GM12878 (cell line): ENCODE results near the gene TIMM9. TPM values are rescaled to one million over a fixed set of nuclear protein-coding genes. Genes with fewer than 3 reads are reported as not detected.

ENCODE experiments used
- BMI1 ChIP-seq: fragments of 450-650 bp; IDR thresholded peaks from 2 replicates; pipeline ENCODE4 v1.6.1; 2016; ENCODE audit warnings: mild to moderate bottlenecking, moderate library complexity, borderline replicate concordance
- CHD2 ChIP-seq: IDR thresholded peaks from 2 replicates; pipeline ENCODE4 v1.6.1; 2011; ENCODE audit warnings: low read depth, low read length, improper control_type of control experiment, borderline replicate concordance
- EP300 ChIP-seq, 2 experiments: fragments of 150-350 bp in 1 of 2; IDR thresholded peaks; 2 replicates each; pipeline ENCODE4 v1.6.1; 2011 to 2012; ENCODE audit warnings: low read depth in 2 of 2, low read length in 2 of 2, borderline replicate concordance in 1 of 2, improper control_type of control experiment in 1 of 2, inconsistent platforms in 1 of 2; ENCODE audit not compliant: control insufficient read depth in 1 of 2
- HCFC1 ChIP-seq: fragments of 150-350 bp; IDR thresholded peaks from 2 replicates; pipeline ENCODE4 v1.6.1; 2014; ENCODE audit warnings: low read length
- IKZF1 ChIP-seq: fragments of 450-650 bp; conservative IDR thresholded peaks from 2 replicates; pipeline ENCODE4 v1.6.1; 2017; ENCODE audit warnings: antibody characterized with exemption, mild to moderate bottlenecking
- MEF2A ChIP-seq: IDR thresholded peaks from 2 replicates; pipeline ENCODE4 v1.6.1; 2011; ENCODE audit warnings: low read depth, mild to moderate bottlenecking, low read length, moderate library complexity; ENCODE audit not compliant: insufficient read depth
- NFIC ChIP-seq: IDR thresholded peaks from 2 replicates; pipeline ENCODE4 v1.6.1; 2012; ENCODE audit warnings: low read depth, mild to moderate bottlenecking, inconsistent platforms, low read length, moderate library complexity
- NFYB ChIP-seq: IDR thresholded peaks from 2 replicates; pipeline ENCODE4 v1.6.1; 2011; ENCODE audit warnings: low read depth, mild to moderate bottlenecking, low read length, improper control_type of control experiment, moderate library complexity; ENCODE audit not compliant: insufficient read depth
- SIN3A ChIP-seq: IDR thresholded peaks from 2 replicates; pipeline ENCODE4 v1.6.1; 2012; ENCODE audit warnings: low read depth, low read length, improper control_type of control experiment
- SP1 ChIP-seq: IDR thresholded peaks from one replicate; pipeline ENCODE4 v1.6.1; 2011; ENCODE audit warnings: low read depth, low read length
- TAF1 ChIP-seq: IDR thresholded peaks from 2 replicates; pipeline ENCODE4 v1.6.1; 2011; ENCODE audit warnings: mild to moderate bottlenecking, low read depth, low read length, borderline replicate concordance
- USF2 ChIP-seq: IDR thresholded peaks from 2 replicates; pipeline ENCODE4 v1.6.1; 2011; ENCODE audit warnings: low read depth, low read length, improper control_type of control experiment, borderline replicate concordance
- ZNF384 ChIP-seq: IDR thresholded peaks from 2 replicates; pipeline ENCODE4 v1.6.1; 2012; ENCODE audit warnings: low read depth, mild to moderate bottlenecking, low read length, improper control_type of control experiment, borderline replicate concordance
- polyA plus RNA-seq, 11 experiments: library from polyadenylated mRNA; depleted of rRNA in 4 of 11; unstranded in 6 of 11; stranded (reverse) in 5 of 11; fragments of >200 nt; fragmentation: Nextera tagmentation in 4 of 11; fragmentation: Illumina TruSeq in 1 of 11; extraction: Ambion mirVana in 4 of 11; extraction: Trizol in 1 of 11; gene quantifications; 1 replicate in 1 of 11; 2 replicates in 10 of 11; pipeline versions ENCODE4 v1.2.1 to v1.2.3, GENCODE V29; 2011 to 2016; ENCODE audit warnings: inconsistent platforms in 2 of 11, missing spikeins in 2 of 11, low read depth in 1 of 11
- total RNA-seq, 4 experiments: library from RNA; depleted of rRNA in 3 of 4; stranded (reverse); fragments of >200 nt in 3 of 4; fragmentation: Illumina TruSeq in 1 of 4; extraction: Trizol in 1 of 4; gene quantifications; 2 replicates each; pipeline versions ENCODE4 v1.2.1 to v1.2.3, GENCODE V29; 2013 to 2021
- TF ChIP-seq, protein P1 (sequence below): IDR thresholded peaks from 2 replicates; pipeline ENCODE4 v1.6.1; 2012; ENCODE audit warnings: improper control_type of control experiment, low read depth, low read length; ENCODE audit not compliant: insufficient replicate concordance
- TF ChIP-seq, protein P2 (sequence below): IDR thresholded peaks from 2 replicates; pipeline ENCODE4 v1.6.1; 2011; ENCODE audit warnings: borderline replicate concordance, low read depth, mild to moderate bottlenecking, moderate library complexity, mixed read lengths, low read length; ENCODE audit not compliant: insufficient read depth; ENCODE audit errors: extremely low read length

TIMM9 gene
- total and polyA plus RNA-seq, 10 of the 15 experiments (the other 5 are each of a cell fraction or from before 2014, with no cell fraction given) = 36.6 to 116 (median 62.0) TPM

DNA sequence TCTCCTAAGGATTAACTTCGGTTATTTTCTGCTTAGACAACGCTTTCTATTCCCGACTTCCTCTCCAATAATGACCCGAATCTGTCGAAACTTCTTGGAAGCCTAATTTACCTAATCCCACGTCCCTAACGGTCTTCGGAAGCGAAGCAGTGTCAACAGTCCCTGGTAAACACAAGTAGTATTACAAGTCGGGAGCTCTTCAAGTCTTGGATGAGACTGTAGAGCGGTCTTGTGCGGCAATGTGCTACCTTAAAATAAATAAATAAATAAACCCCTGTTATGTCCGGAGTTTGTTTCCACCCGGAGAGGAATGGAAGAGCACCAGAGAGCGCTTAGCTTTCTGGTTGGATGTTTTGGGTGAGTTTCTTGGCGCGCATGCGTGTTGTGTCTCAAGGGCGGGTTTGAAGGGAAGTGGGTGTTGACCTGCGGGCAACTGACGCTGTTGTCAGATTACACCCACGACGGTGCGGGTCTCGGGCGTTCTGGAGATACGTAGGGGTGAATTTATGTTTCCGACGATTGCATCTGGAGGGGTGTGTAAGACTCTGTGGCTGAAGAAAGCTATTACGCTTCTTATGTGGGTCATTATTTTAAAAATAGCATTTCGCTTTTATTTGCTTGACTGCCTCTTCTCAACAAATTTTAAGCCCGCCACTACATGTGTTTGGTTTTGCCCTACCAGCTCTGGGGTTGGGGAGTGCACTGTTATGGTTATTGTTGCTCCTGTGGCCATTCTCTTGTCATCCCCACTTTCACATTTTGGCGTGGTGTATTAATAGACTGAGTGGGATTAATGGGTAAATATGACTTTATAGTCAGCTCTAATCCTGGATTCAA is at the start of gene TIMM9, which contains the start of gene KIAA0586 (continued):
- TF ChIP-seq, protein P1, sequence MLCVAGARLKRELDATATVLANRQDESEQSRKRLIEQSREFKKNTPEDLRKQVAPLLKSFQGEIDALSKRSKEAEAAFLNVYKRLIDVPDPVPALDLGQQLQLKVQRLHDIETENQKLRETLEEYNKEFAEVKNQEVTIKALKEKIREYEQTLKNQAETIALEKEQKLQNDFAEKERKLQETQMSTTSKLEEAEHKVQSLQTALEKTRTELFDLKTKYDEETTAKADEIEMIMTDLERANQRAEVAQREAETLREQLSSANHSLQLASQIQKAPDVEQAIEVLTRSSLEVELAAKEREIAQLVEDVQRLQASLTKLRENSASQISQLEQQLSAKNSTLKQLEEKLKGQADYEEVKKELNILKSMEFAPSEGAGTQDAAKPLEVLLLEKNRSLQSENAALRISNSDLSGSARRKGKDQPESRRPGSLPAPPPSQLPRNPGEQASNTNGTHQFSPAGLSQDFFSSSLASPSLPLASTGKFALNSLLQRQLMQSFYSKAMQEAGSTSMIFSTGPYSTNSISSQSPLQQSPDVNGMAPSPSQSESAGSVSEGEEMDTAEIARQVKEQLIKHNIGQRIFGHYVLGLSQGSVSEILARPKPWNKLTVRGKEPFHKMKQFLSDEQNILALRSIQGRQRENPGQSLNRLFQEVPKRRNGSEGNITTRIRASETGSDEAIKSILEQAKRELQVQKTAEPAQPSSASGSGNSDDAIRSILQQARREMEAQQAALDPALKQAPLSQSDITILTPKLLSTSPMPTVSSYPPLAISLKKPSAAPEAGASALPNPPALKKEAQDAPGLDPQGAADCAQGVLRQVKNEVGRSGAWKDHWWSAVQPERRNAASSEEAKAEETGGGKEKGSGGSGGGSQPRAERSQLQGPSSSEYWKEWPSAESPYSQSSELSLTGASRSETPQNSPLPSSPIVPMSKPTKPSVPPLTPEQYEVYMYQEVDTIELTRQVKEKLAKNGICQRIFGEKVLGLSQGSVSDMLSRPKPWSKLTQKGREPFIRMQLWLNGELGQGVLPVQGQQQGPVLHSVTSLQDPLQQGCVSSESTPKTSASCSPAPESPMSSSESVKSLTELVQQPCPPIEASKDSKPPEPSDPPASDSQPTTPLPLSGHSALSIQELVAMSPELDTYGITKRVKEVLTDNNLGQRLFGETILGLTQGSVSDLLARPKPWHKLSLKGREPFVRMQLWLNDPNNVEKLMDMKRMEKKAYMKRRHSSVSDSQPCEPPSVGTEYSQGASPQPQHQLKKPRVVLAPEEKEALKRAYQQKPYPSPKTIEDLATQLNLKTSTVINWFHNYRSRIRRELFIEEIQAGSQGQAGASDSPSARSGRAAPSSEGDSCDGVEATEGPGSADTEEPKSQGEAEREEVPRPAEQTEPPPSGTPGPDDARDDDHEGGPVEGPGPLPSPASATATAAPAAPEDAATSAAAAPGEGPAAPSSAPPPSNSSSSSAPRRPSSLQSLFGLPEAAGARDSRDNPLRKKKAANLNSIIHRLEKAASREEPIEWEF = no peak
- TF ChIP-seq SIN3A (no peak; the same call in 1 of the 2 replicates), BMI1 (no peak), TAF1 (peak; percentile 42; the same call in 1 of the 2 replicates), ZNF384 (no peak), NFYB (peak; percentile 85; the same call in 1 of the 2 replicates), HCFC1 (peak; percentile 66), CHD2 (0 out of 2 replicates have a peak, but pooled peaks have one; percentile 32), USF2 (no peak), EP300 (IDR thresholded peaks at IDR 0.05; ENCODE audit: borderline replicate concordance in 1 of 2, control insufficient read depth in 1 of 2, low read depth in 2 of 2, low read length in 2 of 2) (peak; percentile 19 to 98; a peak in 2 of 4 replicates), IKZF1 (peak; percentile 84), MEF2A (peak; percentile 62; the same call in 1 of the 2 replicates), SP1 (peak; percentile 87), NFIC (peak; percentile 83; the same call in 1 of the 2 replicates)
- TF ChIP-seq, protein P2, sequence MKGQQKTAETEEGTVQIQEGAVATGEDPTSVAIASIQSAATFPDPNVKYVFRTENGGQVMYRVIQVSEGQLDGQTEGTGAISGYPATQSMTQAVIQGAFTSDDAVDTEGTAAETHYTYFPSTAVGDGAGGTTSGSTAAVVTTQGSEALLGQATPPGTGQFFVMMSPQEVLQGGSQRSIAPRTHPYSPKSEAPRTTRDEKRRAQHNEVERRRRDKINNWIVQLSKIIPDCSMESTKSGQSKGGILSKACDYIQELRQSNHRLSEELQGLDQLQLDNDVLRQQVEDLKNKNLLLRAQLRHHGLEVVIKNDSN = no peak
